Gastroesophageal sphincter (tissue), 3 donors: ENCODE data around the gene FAHD2B.
"Not testable (repeated sequence)": the region's sequence is repeated elsewhere in the genome, so short reads cannot be mapped to it uniquely, and the experiment has no call there.

Experiments
- EP300 ChIP-seq: sonication (generic); formaldehyde crosslinking; IDR thresholded peaks from one replicate; pipeline ENCODE4 v1.6.1; 2017; ENCODE audit warnings: antibody characterized with exemption, mild to moderate bottlenecking
- POLR2A ChIP-seq, 2 donors: fragments of 450-650 bp; IDR thresholded peaks; one replicate each; pipeline ENCODE4 v1.6.1; 2017; ENCODE audit warnings: antibody characterized with exemption in 2 of 2, mild to moderate bottlenecking in 2 of 2, moderate library complexity in 1 of 2
- POLR2AphosphoS5 ChIP-seq: sonication (generic); formaldehyde crosslinking; IDR thresholded peaks from one replicate; pipeline ENCODE4 v1.6.1; 2017; ENCODE audit warnings: antibody characterized with exemption
- TF ChIP-seq, protein P1 (sequence below), 4 experiments: fragments of 200-600 bp in 2 of 4; fragments of 450-650 bp in 2 of 4; sonication (generic) in 1 of 4; IDR thresholded peaks; one replicate each; pipeline ENCODE4 v1.5.1; 2017 to 2019; ENCODE audit warnings: antibody characterized with exemption in 4 of 4, mild to moderate bottlenecking in 2 of 4, moderate library complexity in 2 of 4

DNA sequence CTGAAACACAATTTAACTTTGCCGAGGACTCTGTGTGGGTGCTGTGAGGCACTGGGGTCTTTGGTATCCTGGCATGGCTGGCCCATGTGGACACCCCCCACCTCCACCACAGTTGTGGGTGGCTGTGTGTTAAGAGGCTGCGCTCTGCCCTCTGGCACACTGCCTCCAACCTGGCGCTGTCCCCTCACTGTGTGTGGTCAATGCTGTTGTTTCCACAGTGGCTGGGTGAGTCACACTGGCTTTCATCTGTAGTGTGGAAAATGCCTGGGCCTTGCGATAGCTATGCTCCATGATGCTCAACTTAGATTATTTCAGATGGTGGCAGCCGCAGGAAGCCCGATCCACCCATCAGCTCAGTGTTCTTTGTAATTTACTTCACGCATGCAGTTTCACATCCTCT lies 9.6 kb downstream of the FAHD2B start:
- not testable (repeated sequence) for TF ChIP-seq POLR2A (IDR thresholded peaks at IDR 0.05); POLR2AphosphoS5; EP300
- TF ChIP-seq, protein P1, sequence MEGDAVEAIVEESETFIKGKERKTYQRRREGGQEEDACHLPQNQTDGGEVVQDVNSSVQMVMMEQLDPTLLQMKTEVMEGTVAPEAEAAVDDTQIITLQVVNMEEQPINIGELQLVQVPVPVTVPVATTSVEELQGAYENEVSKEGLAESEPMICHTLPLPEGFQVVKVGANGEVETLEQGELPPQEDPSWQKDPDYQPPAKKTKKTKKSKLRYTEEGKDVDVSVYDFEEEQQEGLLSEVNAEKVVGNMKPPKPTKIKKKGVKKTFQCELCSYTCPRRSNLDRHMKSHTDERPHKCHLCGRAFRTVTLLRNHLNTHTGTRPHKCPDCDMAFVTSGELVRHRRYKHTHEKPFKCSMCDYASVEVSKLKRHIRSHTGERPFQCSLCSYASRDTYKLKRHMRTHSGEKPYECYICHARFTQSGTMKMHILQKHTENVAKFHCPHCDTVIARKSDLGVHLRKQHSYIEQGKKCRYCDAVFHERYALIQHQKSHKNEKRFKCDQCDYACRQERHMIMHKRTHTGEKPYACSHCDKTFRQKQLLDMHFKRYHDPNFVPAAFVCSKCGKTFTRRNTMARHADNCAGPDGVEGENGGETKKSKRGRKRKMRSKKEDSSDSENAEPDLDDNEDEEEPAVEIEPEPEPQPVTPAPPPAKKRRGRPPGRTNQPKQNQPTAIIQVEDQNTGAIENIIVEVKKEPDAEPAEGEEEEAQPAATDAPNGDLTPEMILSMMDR (IDR thresholded peaks at IDR 0.05): not testable (repeated sequence)
